Measurements from ENCODE around the gene P4HA1. TPM values are rescaled to one million over a fixed set of nuclear protein-coding genes. Genes with fewer than 3 reads are reported as not detected.
"Not testable (repeated sequence)": the region's sequence is repeated elsewhere in the genome, so short reads cannot be mapped to it uniquely, and the experiment has no call there.

P4HA1 gene
- total and polyA plus RNA-seq, 4 donors: 10.6 to 72.5 (median 28.6) TPM

DNA sequence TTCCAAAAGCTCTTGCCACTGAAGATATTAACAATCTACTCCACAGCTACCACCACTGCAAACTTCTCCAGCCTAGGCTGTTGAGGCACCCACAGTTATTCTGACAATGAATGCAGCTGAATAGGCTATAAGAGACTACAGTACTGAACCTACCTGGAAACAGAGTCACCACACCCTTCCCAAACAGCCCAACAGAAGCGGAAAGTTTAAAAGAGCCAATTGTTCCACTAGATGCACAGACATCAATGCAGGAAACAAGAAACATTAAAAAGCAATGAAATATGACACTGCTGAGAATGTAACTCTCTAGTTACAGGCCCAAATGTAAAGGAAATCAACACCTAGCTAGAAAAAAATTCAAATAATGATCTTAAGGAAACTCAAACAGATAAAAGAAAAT, 77.6 kb downstream of the P4HA1 start:
- Histone ChIP-seq H3K36me3 (ENCODE audit: control insufficient read depth in 1 of 2, insufficient read depth in 2 of 2, low read length in 1 of 2) (peaks cover 0 to 6% of the 10 kb centered on the region in 2 donors), H3K9me3 (ENCODE audit: control insufficient read depth, low read length) (no peaks in the 10 kb centered on the region), H3K27ac (ENCODE audit: low read depth in 1 of 2, low read length in 2 of 2) (no peak overlapping the region), H3K4me3 (ENCODE audit: low read length in 2 of 2) (no peak overlapping the region), H3K27me3 (ENCODE audit: control insufficient read depth in 1 of 2, insufficient read depth in 2 of 2, low read length in 1 of 2) (no peaks in the 10 kb centered on the region), H3K4me1 (ENCODE audit: control insufficient read depth in 1 of 2, insufficient read depth in 2 of 2, low read length in 2 of 2) (no peaks in the 10 kb centered on the region)
- DNase-seq (no peak), ATAC-seq (ENCODE audit: low FRiP score) (no peak)
- intact Hi-C loops (cut with DNase I): no loop called here
- WGBS, 2 donors: 92 to 97% methylated on average over 1 of the region's 1 CpG

DNA sequence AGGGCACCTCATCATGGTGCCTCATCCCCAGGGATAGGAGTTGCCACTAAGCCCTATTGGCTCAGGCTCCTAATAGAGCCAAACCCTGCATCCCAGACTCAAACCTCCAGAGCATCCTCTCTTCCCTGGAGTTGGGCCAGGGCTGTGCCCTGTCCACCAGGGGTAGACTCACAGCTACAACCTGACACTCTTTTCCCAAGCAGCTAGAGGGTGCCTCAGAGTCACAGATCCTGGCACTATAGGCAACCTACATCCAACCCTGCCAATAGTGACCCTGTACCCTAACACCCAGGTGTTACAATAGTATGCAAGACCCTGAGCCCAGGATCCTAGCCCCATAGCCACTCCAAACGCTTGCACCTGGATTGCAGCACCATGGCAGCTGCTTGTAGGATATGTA, 78.0 kb downstream of the P4HA1 start:
- ATAC-seq (ENCODE audit: low FRiP score): no peak
- no peak for DNase-seq
- 96 to 100% methylated on average over 1 of the region's 1 CpG for WGBS, 2 donors
- H3K4me3 ChIP-seq (ENCODE audit: low read length in 2 of 2): no peak overlapping the region
- H3K36me3 ChIP-seq (ENCODE audit: control insufficient read depth in 1 of 2, insufficient read depth in 2 of 2, low read length in 1 of 2): peaks cover 0 to 6% of the 10 kb centered on the region in 2 donors
- H3K4me1 ChIP-seq (ENCODE audit: control insufficient read depth in 1 of 2, insufficient read depth in 2 of 2, low read length in 2 of 2): no peaks in the 10 kb centered on the region
- H3K27me3 ChIP-seq (ENCODE audit: control insufficient read depth in 1 of 2, insufficient read depth in 2 of 2, low read length in 1 of 2): no peaks in the 10 kb centered on the region
- H3K27ac ChIP-seq (ENCODE audit: low read depth in 1 of 2, low read length in 2 of 2): no peak overlapping the region
- H3K9me3 ChIP-seq (ENCODE audit: control insufficient read depth, low read length): no peaks in the 10 kb centered on the region
- intact Hi-C loops (cut with DNase I): no loop called here

GRCh38 chr10:73017955-73018480, 78.6 kb downstream of the P4HA1 start:
- Histone ChIP-seq H3K4me1 (ENCODE audit: control insufficient read depth in 1 of 2, insufficient read depth in 2 of 2, low read length in 2 of 2) (no peaks in the 10 kb centered on the region), H3K9me3 (ENCODE audit: control insufficient read depth, low read length) (no peaks in the 10 kb centered on the region), H3K36me3 (ENCODE audit: control insufficient read depth in 1 of 2, insufficient read depth in 2 of 2, low read length in 1 of 2) (peaks cover 0 to 8% of the 10 kb centered on the region in 2 donors), H3K27ac (ENCODE audit: low read depth in 1 of 2, low read length in 2 of 2) (no peak overlapping the region), H3K4me3 (ENCODE audit: low read length in 2 of 2) (no peak overlapping the region), H3K27me3 (ENCODE audit: control insufficient read depth in 1 of 2, insufficient read depth in 2 of 2, low read length in 1 of 2) (no peaks in the 10 kb centered on the region)
- ATAC-seq (ENCODE audit: low FRiP score) (peak; percentile 87), DNase-seq (peak in 1 of 2 donors; percentile 66)
- WGBS, 2 donors: 13 to 22% methylated on average over 2 of the region's 2 CpGs
- intact Hi-C loops (cut with DNase I): no loop called here

DNA sequence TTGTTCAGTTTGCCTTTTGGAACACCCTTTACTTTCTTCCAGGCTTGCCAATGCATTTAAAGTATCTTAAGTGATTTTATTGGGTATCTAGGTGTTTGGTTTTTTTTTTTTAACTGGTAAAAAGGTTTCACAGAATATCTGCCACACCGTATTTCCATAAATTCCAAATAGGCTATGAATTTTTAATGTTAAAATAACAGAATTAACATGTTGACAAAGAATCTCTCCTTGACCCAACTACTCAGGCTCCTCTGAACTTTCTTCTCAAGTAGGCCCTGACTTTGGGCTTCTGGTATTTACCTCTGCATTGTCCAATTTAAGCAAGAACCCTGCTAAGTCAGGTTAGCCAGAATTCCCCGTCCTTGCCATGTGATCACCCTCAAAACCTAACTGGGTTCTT, 80.9 kb downstream of the P4HA1 start:
- Histone ChIP-seq H3K36me3 (ENCODE audit: control insufficient read depth in 1 of 2, insufficient read depth in 2 of 2, low read length in 1 of 2) (peaks cover 0 to 8% of the 10 kb centered on the region in 2 donors), H3K4me3 (ENCODE audit: low read length in 2 of 2) (no peak overlapping the region), H3K27me3 (ENCODE audit: control insufficient read depth in 1 of 2, insufficient read depth in 2 of 2, low read length in 1 of 2) (no peaks in the 10 kb centered on the region), H3K4me1 (ENCODE audit: control insufficient read depth in 1 of 2, insufficient read depth in 2 of 2, low read length in 2 of 2) (no peaks in the 10 kb centered on the region), H3K9me3 (ENCODE audit: control insufficient read depth, low read length) (no peaks in the 10 kb centered on the region), H3K27ac (ENCODE audit: low read depth in 1 of 2, low read length in 2 of 2) (no peak overlapping the region)
- DNase-seq (no peak), ATAC-seq (ENCODE audit: low FRiP score) (no peak)
- intact Hi-C loops (cut with DNase I): no loop called here
- 95 to 96% methylated on average over 2 of the region's 2 CpGs for WGBS, 2 donors

DNA sequence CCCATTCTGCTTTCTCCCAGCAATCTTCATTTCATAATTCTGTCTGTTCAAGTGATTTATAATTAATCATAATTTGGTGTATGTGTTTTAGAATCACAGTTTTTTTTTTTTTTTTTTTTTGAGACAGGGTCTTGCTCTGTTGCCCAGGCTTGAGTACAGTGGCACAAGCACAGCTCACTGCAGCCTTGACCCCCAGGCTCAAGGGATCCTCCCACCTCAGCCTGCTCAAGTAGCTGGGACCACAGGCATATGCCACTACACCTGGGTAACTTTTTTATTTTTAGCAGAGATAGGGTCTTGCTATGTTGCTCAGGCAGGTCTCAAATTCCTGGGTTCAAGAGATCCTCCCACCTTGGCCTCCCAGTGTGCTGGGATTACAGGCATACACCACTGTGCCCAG, 92.8 kb downstream of the P4HA1 start:
- no peaks in the 10 kb centered on the region for H3K4me1 ChIP-seq (ENCODE audit: control insufficient read depth in 1 of 2, insufficient read depth in 2 of 2, low read length in 2 of 2)
- no peaks in the 10 kb centered on the region for H3K9me3 ChIP-seq (ENCODE audit: control insufficient read depth, low read length)
- H3K36me3 ChIP-seq (ENCODE audit: control insufficient read depth in 1 of 2, insufficient read depth in 2 of 2, low read length in 1 of 2): peaks cover 2 to 4% of the 10 kb centered on the region in 2 donors

GRCh38 chr10:73000973-73001372, 95.7 kb downstream of the P4HA1 start:
- no peak for ATAC-seq (ENCODE audit: low FRiP score)
- Histone ChIP-seq H3K27me3 (ENCODE audit: control insufficient read depth in 1 of 2, insufficient read depth in 2 of 2, low read length in 1 of 2) (no peaks in the 10 kb centered on the region), H3K9me3 (ENCODE audit: control insufficient read depth, low read length) (no peaks in the 10 kb centered on the region), H3K27ac (ENCODE audit: low read depth in 1 of 2, low read length in 2 of 2) (no peak overlapping the region), H3K4me1 (ENCODE audit: control insufficient read depth in 1 of 2, insufficient read depth in 2 of 2, low read length in 2 of 2) (no peaks in the 10 kb centered on the region), H3K4me3 (ENCODE audit: low read length in 2 of 2) (no peak overlapping the region), H3K36me3 (ENCODE audit: control insufficient read depth in 1 of 2, insufficient read depth in 2 of 2, low read length in 1 of 2) (peaks cover 2 to 4% of the 10 kb centered on the region in 2 donors)
- intact Hi-C loops (cut with DNase I): no loop called here
- WGBS, 2 donors: 97 to 98% methylated on average over 3 of the region's 3 CpGs
- no peak for DNase-seq

More for the DNA sequence above, 92.8 kb downstream of the P4HA1 start:
- Histone ChIP-seq H3K27me3 (ENCODE audit: control insufficient read depth in 1 of 2, insufficient read depth in 2 of 2, low read length in 1 of 2) (no peaks in the 10 kb centered on the region), H3K4me3 (ENCODE audit: low read length in 2 of 2) (no peak overlapping the region), H3K27ac (ENCODE audit: low read depth in 1 of 2, low read length in 2 of 2) (no peak overlapping the region)
- DNase-seq: no peak
- intact Hi-C loops (cut with DNase I): no loop called here
- ATAC-seq (ENCODE audit: low FRiP score): no peak

- no peak overlapping the region for H3K4me3 ChIP-seq (ENCODE audit: low read length in 2 of 2)
- 90 to 94% methylated on average over 2 of the region's 2 CpGs for WGBS, 2 donors
- no peak overlapping the region for H3K27ac ChIP-seq (ENCODE audit: low read depth in 1 of 2, low read length in 2 of 2)
- no peaks in the 10 kb centered on the region for H3K27me3 ChIP-seq (ENCODE audit: control insufficient read depth in 1 of 2, insufficient read depth in 2 of 2, low read length in 1 of 2)
- no peaks in the 10 kb centered on the region for H3K36me3 ChIP-seq (ENCODE audit: control insufficient read depth in 1 of 2, insufficient read depth in 2 of 2, low read length in 1 of 2)
- no peaks in the 10 kb centered on the region for H3K4me1 ChIP-seq (ENCODE audit: control insufficient read depth in 1 of 2, insufficient read depth in 2 of 2, low read length in 2 of 2)
- DNase-seq (no peak), ATAC-seq (ENCODE audit: low FRiP score) (no peak)
- intact Hi-C loops (cut with DNase I): no loop called here
- no peaks in the 10 kb centered on the region for H3K9me3 ChIP-seq (ENCODE audit: control insufficient read depth, low read length)
Observed at GRCh38 chr10:72997099-72997498, 99.6 kb downstream of the P4HA1 start.

DNA sequence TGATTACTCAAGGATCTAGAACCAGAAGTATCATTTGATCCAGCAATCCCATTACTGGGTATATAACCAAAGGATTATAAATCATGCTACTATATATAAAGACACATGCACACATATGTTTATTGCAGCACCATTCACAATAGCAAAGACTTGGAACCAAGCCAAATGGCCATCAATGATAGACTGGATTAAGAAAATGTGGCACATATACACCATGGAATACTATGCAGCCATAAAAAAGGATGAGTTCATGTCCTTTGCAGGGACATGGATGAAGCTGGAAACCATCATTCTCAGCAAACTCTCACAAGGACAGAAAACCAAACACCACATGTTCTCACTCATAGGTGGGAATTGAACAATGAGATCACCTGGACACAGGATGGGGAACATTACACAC, 101.2 kb downstream of the P4HA1 start:
- H3K9me3 ChIP-seq (ENCODE audit: control insufficient read depth, low read length); H3K4me3 ChIP-seq (ENCODE audit: low read length in 2 of 2); H3K36me3 ChIP-seq (ENCODE audit: control insufficient read depth in 1 of 2, insufficient read depth in 2 of 2, low read length in 1 of 2); DNase-seq; intact Hi-C loops (cut with DNase I); H3K4me1 ChIP-seq (ENCODE audit: control insufficient read depth in 1 of 2, insufficient read depth in 2 of 2, low read length in 2 of 2); H3K27ac ChIP-seq (ENCODE audit: low read depth in 1 of 2, low read length in 2 of 2); H3K27me3 ChIP-seq (ENCODE audit: control insufficient read depth in 1 of 2, insufficient read depth in 2 of 2, low read length in 1 of 2); ATAC-seq (ENCODE audit: low FRiP score): not testable (repeated sequence)

- intact Hi-C loops (cut with DNase I); H3K4me1 ChIP-seq (ENCODE audit: control insufficient read depth in 1 of 2, insufficient read depth in 2 of 2, low read length in 2 of 2); ATAC-seq (ENCODE audit: low FRiP score); H3K9me3 ChIP-seq (ENCODE audit: control insufficient read depth, low read length); H3K27me3 ChIP-seq (ENCODE audit: control insufficient read depth in 1 of 2, insufficient read depth in 2 of 2, low read length in 1 of 2); DNase-seq; H3K27ac ChIP-seq (ENCODE audit: low read depth in 1 of 2, low read length in 2 of 2); H3K4me3 ChIP-seq (ENCODE audit: low read length in 2 of 2); H3K36me3 ChIP-seq (ENCODE audit: control insufficient read depth in 1 of 2, insufficient read depth in 2 of 2, low read length in 1 of 2): not testable (repeated sequence)
- WGBS, 2 donors: 66 to 81% methylated on average over 7 of the region's 7 CpGs
Observed at GRCh38 chr10:72989771-72990170, 106.9 kb downstream of the P4HA1 start.

All from aorta (tissue), 5 donors.